ENCODE results near the gene NECTIN4.

NECTIN4 gene

GRCh38 chr1:161048949-161049722 lies 40.2 kb downstream of the NECTIN4 start:
- Histone ChIP-seq H3K4me2 (ENCODE audit: low read length) (no peak overlapping the region), H3K36me3 (ENCODE audit: control insufficient read depth, insufficient read depth, low read length) (no peaks in the 10 kb centered on the region), H3K79me2 (peaks cover 7% of the 10 kb centered on the region), H3K9ac (no peak overlapping the region), H3K4me1 (peaks cover 6% of the 10 kb centered on the region), H3K27me3 (ENCODE audit: control insufficient read depth, insufficient read depth, low read length) (no peaks in the 10 kb centered on the region), H3K4me3 (ENCODE audit: low read depth, low read length) (no peak overlapping the region), H2AFZ (no peak overlapping the region), H3K9me3 (ENCODE audit: control insufficient read depth, low read length) (no peaks in the 10 kb centered on the region), H3K27ac (no peak overlapping the region)
- no peak for TF ChIP-seq CTCF (IDR thresholded peaks at IDR 0.05)

- H3K36me3 ChIP-seq (ENCODE audit: control insufficient read depth, insufficient read depth, low read length) = no peaks in the 10 kb centered on the region
- TF ChIP-seq CTCF (IDR thresholded peaks at IDR 0.05) = no peak
- no peak overlapping the region for H3K4me2 ChIP-seq (ENCODE audit: low read length)
- H3K27ac ChIP-seq = no peak overlapping the region
- H3K79me2 ChIP-seq = peaks cover 8% of the 10 kb centered on the region
- no peak overlapping the region for H3K9ac ChIP-seq
- H3K4me3 ChIP-seq (ENCODE audit: low read depth, low read length) = no peak overlapping the region
- H3K4me1 ChIP-seq = peaks cover 6% of the 10 kb centered on the region
- H2AFZ ChIP-seq = no peak overlapping the region
- no peaks in the 10 kb centered on the region for H3K27me3 ChIP-seq (ENCODE audit: control insufficient read depth, insufficient read depth, low read length)
- H3K9me3 ChIP-seq (ENCODE audit: control insufficient read depth, low read length) = no peaks in the 10 kb centered on the region
These were observed 41.6 kb downstream of the NECTIN4 start for GRCh38 chr1:161047436-161048420.

GRCh38 chr1:161046605-161047228 lies 42.6 kb downstream of the NECTIN4 start:
- Histone ChIP-seq H3K27me3 (ENCODE audit: control insufficient read depth, insufficient read depth, low read length) (no peaks in the 10 kb centered on the region), H3K4me3 (ENCODE audit: low read depth, low read length) (peak overlapping the region; percentile 87), H2AFZ (peak overlapping the region; percentile 92), H3K36me3 (ENCODE audit: control insufficient read depth, insufficient read depth, low read length) (no peaks in the 10 kb centered on the region), H3K9me3 (ENCODE audit: control insufficient read depth, low read length) (no peaks in the 10 kb centered on the region), H3K9ac (no peak overlapping the region), H3K4me1 (peaks cover 6% of the 10 kb centered on the region), H3K27ac (peak overlapping the region; percentile 98), H3K4me2 (ENCODE audit: low read length) (peak overlapping the region; percentile 82), H3K79me2 (peaks cover 8% of the 10 kb centered on the region)
- TF ChIP-seq CTCF (IDR thresholded peaks at IDR 0.05) = no peak

GRCh38 chr1:161045736-161046604 lies 43.4 kb downstream of the NECTIN4 start, which contains the start of gene USF1:
Gene USF1, minus strand, starts transcription at chr1:161045977. Its CDS starts 2,702 bp downstream, at chr1:161043275.
- peak within 1 kb of the TSS; percentile 98 for H3K27ac ChIP-seq
- no peak for TF ChIP-seq CTCF (IDR thresholded peaks at IDR 0.05)
- no peaks in the 10 kb centered on the region for H3K27me3 ChIP-seq (ENCODE audit: control insufficient read depth, insufficient read depth, low read length)
- peaks cover 6% of the 10 kb centered on the region for H3K4me1 ChIP-seq
- peak within 1 kb of the TSS; percentile 22 for H3K9ac ChIP-seq
- no peaks in the 10 kb centered on the region for H3K9me3 ChIP-seq (ENCODE audit: control insufficient read depth, low read length)
- H3K4me3 ChIP-seq (ENCODE audit: low read depth, low read length) = peak within 1 kb of the TSS; percentile 87
- peaks cover 8% of the 10 kb centered on the region for H3K79me2 ChIP-seq
- H2AFZ ChIP-seq = peak within 1 kb of the TSS; percentile 92
- H3K36me3 ChIP-seq (ENCODE audit: control insufficient read depth, insufficient read depth, low read length) = no peaks in the 10 kb centered on the region
- H3K4me2 ChIP-seq (ENCODE audit: low read length) = peak within 1 kb of the TSS; percentile 82
